ENCODE measurements around the gene GOLGA3. TPM values are rescaled to one million over a fixed set of nuclear protein-coding genes. Genes with fewer than 3 reads are reported as not detected.

The GOLGA3 gene
- total and polyA plus RNA-seq, 9 of the 15 experiments (the other 6 are each of a cell fraction or from before 2014, with no cell fraction given): 1.9 to 48.1 (median 18.4) TPM

- no peaks in the 10 kb centered on the region for H3K9me1 ChIP-seq (ENCODE audit: control insufficient read depth, insufficient read depth, low read length)
- POLR2A ChIA-PET: interaction anchor here (0.6 to 1.6 kb wide), 3 partner anchors 10 to 240 kb away, joined by 3 to 6 read pairs (median 4); no protein-coding TSS in a partner anchor
- no peak for DNase-seq (ENCODE audit: extremely low read depth in 1 of 4, low spot score in 3 of 4)
- WGBS (ENCODE audit: insufficient coverage, low coverage, missing lambda C conversion rate): 92% methylated on average over 27 of the region's 30 CpGs
- CTCF ChIA-PET (ENCODE audit: low intra/inter-chr PET ratio): no interaction called here
- H4K20me1 ChIP-seq (replicated peaks; ENCODE audit: control insufficient read depth, insufficient read depth, low read length): no peaks in the 10 kb centered on the region
- H2AFZ ChIP-seq (ENCODE audit: low read depth, low read length): no peak overlapping the region
- no peak for FAIRE-seq
- intact Hi-C loops (cut with micrococcal nuclease) (no loop called here), in situ Hi-C loops (cut with MboI) (no loop called here)
- no peak for ATAC-seq
- H3K79me2 ChIP-seq (ENCODE audit: control insufficient read depth, insufficient read depth, low read length): no peaks in the 10 kb centered on the region
- BruUV-seq (replicated peaks): no TSS peak
- H3K9ac ChIP-seq (ENCODE audit: insufficient read depth in 1 of 2, low read depth in 2 of 2, low read length in 2 of 2): no peak overlapping the region
- no peak overlapping the region for H3K4me3 ChIP-seq
- H3K4me1 ChIP-seq (replicated peaks in 1 of 2; ENCODE audit: control insufficient read depth in 2 of 2, insufficient read depth in 2 of 2, low read length in 2 of 2): peaks cover 0 to 15% of the 10 kb centered on the region in 2 experiments; a peak in 2 of 5 replicates
- H3K27ac ChIP-seq (ENCODE audit: extremely low read depth, low read depth, low read length): no peak overlapping the region
- no peaks in the 10 kb centered on the region for H3K27me3 ChIP-seq (ENCODE audit: control insufficient read depth in 2 of 2, insufficient read depth in 2 of 2, low read length in 2 of 2)
- H3K4me2 ChIP-seq (ENCODE audit: insufficient read depth, low read length): no peak overlapping the region
- peaks cover 73% of the 10 kb centered on the region for H3K36me3 ChIP-seq (ENCODE audit: control insufficient read depth, insufficient read depth, low read length)
- no peaks in the 10 kb centered on the region for H3K9me3 ChIP-seq (replicated peaks; ENCODE audit: control insufficient read depth, insufficient read depth, low read depth, low read length)
- TF ChIP-seq ZBTB12 (CRISPR knock-in tag; IDR thresholded peaks at IDR 0.05) (no peak), RBM22 (IDR thresholded peaks at IDR 0.05; ENCODE audit: low read depth, low read length, poor library complexity, severe bottlenecking) (peak; percentile 36)
Observed at GRCh38 chr12:132774646-132775275, 53.9 kb downstream of the GOLGA3 start.

- BruUV-seq (replicated peaks): no TSS peak
- 93% methylated on average over 11 of the region's 18 CpGs for WGBS (ENCODE audit: insufficient coverage, low coverage, missing lambda C conversion rate)
- FAIRE-seq: no peak
Observed at GRCh38 chr12:132774159-132774558, 54.5 kb downstream of the GOLGA3 start.

More at GRCh38 chr12:132774159-132774558, 54.5 kb downstream of the GOLGA3 start:
- no peaks in the 10 kb centered on the region for H3K79me2 ChIP-seq (ENCODE audit: control insufficient read depth, insufficient read depth, low read length)
- peaks cover 0 to 13% of the 10 kb centered on the region in 2 experiments; a peak in 2 of 5 replicates for H3K4me1 ChIP-seq (replicated peaks in 1 of 2; ENCODE audit: control insufficient read depth in 2 of 2, insufficient read depth in 2 of 2, low read length in 2 of 2)
- H3K36me3 ChIP-seq (ENCODE audit: control insufficient read depth, insufficient read depth, low read length): peaks cover 74% of the 10 kb centered on the region
- CTCF ChIA-PET (ENCODE audit: low intra/inter-chr PET ratio): no interaction called here
- H2AFZ ChIP-seq (ENCODE audit: low read depth, low read length): no peak overlapping the region
- no peak overlapping the region for H3K27ac ChIP-seq (ENCODE audit: extremely low read depth, low read depth, low read length)
- intact Hi-C loops (cut with micrococcal nuclease): no loop called here
- in situ Hi-C loops (cut with MboI): no loop called here
- no peaks in the 10 kb centered on the region for H3K9me3 ChIP-seq (replicated peaks; ENCODE audit: control insufficient read depth, insufficient read depth, low read depth, low read length)
- H3K4me3 ChIP-seq: no peak overlapping the region
- no peak overlapping the region for H3K4me2 ChIP-seq (ENCODE audit: insufficient read depth, low read length)
- ATAC-seq (no peak), DNase-seq (ENCODE audit: extremely low read depth in 1 of 4, low spot score in 3 of 4) (no peak)
- no peaks in the 10 kb centered on the region for H3K9me1 ChIP-seq (ENCODE audit: control insufficient read depth, insufficient read depth, low read length)
- no peak for TF ChIP-seq MTF1 (CRISPR knock-in tag; IDR thresholded peaks at IDR 0.05; ENCODE audit: borderline replicate concordance)
- no peak for TF ChIP-seq ELF4 (CRISPR knock-in tag; IDR thresholded peaks at IDR 0.05)
- TF ChIP-seq EWSR1 (IDR thresholded peaks at IDR 0.05; ENCODE audit: borderline replicate concordance, low read depth, partially characterized antibody): no peak
- peak; percentile 43 for TF ChIP-seq POLR2G (IDR thresholded peaks at IDR 0.05; ENCODE audit: low read depth, low read length)
- no peaks in the 10 kb centered on the region for H4K20me1 ChIP-seq (replicated peaks; ENCODE audit: control insufficient read depth, insufficient read depth, low read length)
- no peaks in the 10 kb centered on the region for H3K27me3 ChIP-seq (ENCODE audit: control insufficient read depth in 2 of 2, insufficient read depth in 2 of 2, low read length in 2 of 2)
- POLR2A ChIA-PET: interaction anchor here (0.6 to 1.6 kb wide), 2 partner anchors 10 to 12 kb away, joined by 4 to 6 read pairs; no protein-coding TSS in a partner anchor
- H3K9ac ChIP-seq (ENCODE audit: insufficient read depth in 1 of 2, low read depth in 2 of 2, low read length in 2 of 2): no peak overlapping the region
